A673 (cell line): ENCODE data around the gene PRDM1. TPM values are rescaled to one million over a fixed set of nuclear protein-coding genes. Genes with fewer than 3 reads are reported as not detected.

Experiments used
- BruUV-seq: library from RNA; stranded (reverse); fragments of 400-500 nt; replicated peaks from 2 replicates; lab custom pipeline; 2021; lab: Mats Ljungman, UMichigan
- CTCF ChIA-PET: fragments of 300-600 bp; sonication (Branson Sonifier 250); formaldehyde crosslinking; loops from one replicate; lab custom pipeline; 2022; ENCODE audit warnings: antibody characterized with exemption; lab: Charles Lee
- POLR2A ChIA-PET: fragments of 300-600 bp; sonication (Branson Sonifier 250); formaldehyde crosslinking; loops from one replicate; lab custom pipeline; 2022; ENCODE audit warnings: antibody characterized with exemption; ENCODE audit not compliant: low non-redundant PET; lab: Charles Lee
- DNase-seq: peaks from one replicate; pipeline ENCODE4 v3.0.0-alpha.2; 2015; ENCODE audit warnings: low spot score
- H3K27ac ChIP-seq: fragments of 200-600 bp; sonication (generic); 2 replicates; pipeline ENCODE4 v1.5.1; 2016; ENCODE audit warnings: mixed run types, low read depth, mild to moderate bottlenecking, mixed read lengths, antibody characterized with exemption, low read length; ENCODE audit not compliant: poor library complexity, severe bottlenecking
- H3K27me3 ChIP-seq: fragments of 200-600 bp; sonication (generic); replicated peaks from 2 replicates; pipeline ENCODE4 v1.6.1; 2017; ENCODE audit warnings: mixed run types, low read depth, mild to moderate bottlenecking, mixed read lengths, antibody characterized with exemption, low read length; ENCODE audit not compliant: insufficient read depth, poor library complexity
- H3K36me3 ChIP-seq: fragments of 200-600 bp; sonication (generic); 2 replicates; pipeline ENCODE4 v1.6.1; 2016; ENCODE audit warnings: mixed run types, mild to moderate bottlenecking, mixed read lengths, antibody characterized with exemption, low read length; ENCODE audit not compliant: insufficient read depth, poor library complexity, severe bottlenecking
- H3K4me1 ChIP-seq: fragments of 200-600 bp; sonication (generic); 2 replicates; pipeline ENCODE4 v1.6.1; 2017; ENCODE audit warnings: mixed run types, mild to moderate bottlenecking, mixed read lengths, antibody characterized with exemption, low read length; ENCODE audit not compliant: insufficient read depth, poor library complexity, severe bottlenecking
- H3K4me3 ChIP-seq: fragments of 200-600 bp; sonication (generic); 2 replicates; pipeline ENCODE4 v1.5.1; 2016; ENCODE audit warnings: low read depth, mixed run types, mild to moderate bottlenecking, mixed read lengths, low read length; ENCODE audit not compliant: poor library complexity, severe bottlenecking
- H3K9me3 ChIP-seq: fragments of 200-600 bp; sonication (generic); 2 replicates; pipeline ENCODE4 v1.6.1; 2016; ENCODE audit warnings: mixed run types, low read depth, mild to moderate bottlenecking, mixed read lengths, antibody characterized with exemption, low read length; ENCODE audit not compliant: poor library complexity, severe bottlenecking
- CTCF ChIP-seq: fragments of 300-800, 200-600 bp; sonication (generic); conservative IDR thresholded peaks from 2 replicates; pipeline ENCODE4 v1.5.1; 2017; ENCODE audit warnings: low read depth, mild to moderate bottlenecking, antibody characterized with exemption, low read length, moderate library complexity, mixed read lengths
- EZH2 ChIP-seq: fragments of 200-600 bp; sonication (generic); IDR thresholded peaks from 2 replicates; pipeline ENCODE4 v1.6.1; 2017; ENCODE audit warnings: borderline replicate concordance, low read depth, mild to moderate bottlenecking, mixed read lengths, antibody characterized with exemption, low read length; ENCODE audit not compliant: poor library complexity, severe bottlenecking
- intact Hi-C: fragments of 100-400 bp; cut with micrococcal nuclease; formaldehyde crosslinking; loops from one replicate; pipeline ENCODE4 v1.10.0; 2022; ENCODE audit not compliant: unreplicated experiment
- total RNA-seq: library from RNA; stranded (reverse); gene quantifications from 2 replicates; pipeline ENCODE4 v1.2.3, GENCODE V29; 2021

PRDM1 gene
- total RNA-seq, 1 experiment from 2014 or later: not detected

GRCh38 chr6:106080763-106081095 lies 5.4 kb upstream of the PRDM1 start:
- CTCF ChIA-PET: no interaction called here
- Histone ChIP-seq H3K9me3 (no peaks in the 10 kb centered on the region), H3K4me3 (no peak overlapping the region), H3K27me3 (peaks cover 8% of the 10 kb centered on the region), H3K4me1 (peaks cover 14% of the 10 kb centered on the region), H3K27ac (no peak overlapping the region), H3K36me3 (no peaks in the 10 kb centered on the region)
- intact Hi-C loops: loop anchor here (5.0 to 10.0 kb wide), 2 partner anchors 224 to 348 kb away; no protein-coding TSS in a partner anchor
- no peak for TF ChIP-seq EZH2
- TF ChIP-seq CTCF: no peak
- POLR2A ChIA-PET: no interaction called here
- no peak for DNase-seq
- no TSS peak for BruUV-seq

GRCh38 chr6:106081715-106082114 lies 4.4 kb upstream of the PRDM1 start:
- ChIA-PET POLR2A (no interaction called here), CTCF (no interaction called here)
- H3K9me3 ChIP-seq: no peaks in the 10 kb centered on the region
- H3K27me3 ChIP-seq: peaks cover 10% of the 10 kb centered on the region
- no peak overlapping the region for H3K27ac ChIP-seq
- BruUV-seq: no TSS peak
- TF ChIP-seq EZH2: no peak
- no peak for TF ChIP-seq CTCF
- no peak overlapping the region for H3K4me3 ChIP-seq
- no peak for DNase-seq
- H3K36me3 ChIP-seq: no peaks in the 10 kb centered on the region
- intact Hi-C loops: loop anchor here (5.0 to 10.0 kb wide), 2 partner anchors 223 to 349 kb away; no protein-coding TSS in a partner anchor
- peaks cover 14% of the 10 kb centered on the region for H3K4me1 ChIP-seq

DNA sequence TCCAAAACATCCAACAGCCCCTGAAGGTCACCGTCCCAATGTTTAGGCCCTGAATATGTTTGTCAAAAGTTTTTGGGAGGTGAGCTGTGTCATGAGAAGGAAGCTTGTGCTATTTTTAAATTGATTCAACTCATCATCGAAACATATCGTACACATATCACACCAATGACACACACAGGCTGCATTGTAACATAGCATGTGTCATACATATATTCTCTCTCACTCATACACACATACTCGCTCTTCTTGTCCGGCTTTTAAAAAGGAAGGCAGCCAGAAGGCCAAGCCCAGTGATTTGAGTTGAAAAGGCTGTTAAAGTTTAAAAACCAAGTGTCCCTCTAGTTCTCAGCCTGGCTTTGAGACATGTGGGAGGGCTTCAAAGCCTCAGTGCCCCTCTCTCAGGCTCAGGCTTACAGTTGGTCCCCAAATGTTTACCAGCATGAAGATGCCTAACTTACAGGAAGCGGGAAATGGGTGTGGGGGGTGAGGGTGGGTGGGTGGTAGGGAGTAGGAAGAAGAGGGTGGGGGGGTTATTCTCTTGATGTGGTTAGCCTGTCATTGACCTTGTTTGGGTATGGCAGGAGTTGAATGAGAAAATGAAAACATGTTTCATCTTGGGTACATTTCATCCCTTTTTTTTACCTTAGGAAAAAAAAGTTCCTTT lies 3.3 kb upstream of the PRDM1 start:
- ChIA-PET CTCF (no interaction called here), POLR2A (no interaction called here)
- no peak for DNase-seq
- TF ChIP-seq CTCF (no peak), EZH2 (no peak)
- BruUV-seq: no TSS peak
- Histone ChIP-seq H3K4me3 (no peak overlapping the region), H3K27ac (no peak overlapping the region), H3K9me3 (no peaks in the 10 kb centered on the region), H3K36me3 (no peaks in the 10 kb centered on the region), H3K4me1 (peaks cover 14% of the 10 kb centered on the region), H3K27me3 (peaks cover 15% of the 10 kb centered on the region)
- intact Hi-C loops: loop anchor here (5.0 to 10.0 kb wide), 2 partner anchors 222 to 351 kb away; no protein-coding TSS in a partner anchor
